ENCODE data around the gene CPNE4.

CPNE4 gene

DNA sequence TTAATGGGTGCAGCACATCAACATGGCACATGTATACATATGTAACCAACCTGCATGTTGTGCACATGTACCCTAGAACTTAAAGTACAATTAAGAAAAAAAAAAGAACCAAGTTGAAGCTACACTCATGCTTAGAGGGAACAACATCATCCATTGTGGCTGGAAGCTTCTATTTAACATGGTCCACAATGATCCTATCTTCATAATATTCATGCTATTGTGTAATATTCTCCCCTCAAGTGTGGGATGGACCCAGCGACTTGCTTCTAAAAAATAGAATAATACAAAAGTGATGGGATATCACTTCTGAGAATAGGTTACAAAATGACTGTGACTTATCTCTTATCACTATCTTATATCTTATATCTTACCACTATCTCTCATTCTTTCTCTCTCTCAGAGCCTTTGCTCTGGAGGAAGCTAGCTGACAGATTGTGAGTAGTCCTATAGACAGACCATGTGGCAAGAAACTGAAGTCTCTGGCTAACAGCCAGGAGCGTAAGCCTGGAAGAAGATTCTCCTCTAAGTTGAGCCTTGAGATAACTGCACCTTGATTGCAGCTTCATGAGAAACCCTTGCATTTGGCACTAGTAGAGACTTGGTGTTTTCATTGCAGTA lies 333.6 kb downstream of the CPNE4 start:
- DNase-seq = no peak
- in situ Hi-C loops (cut with HindIII; ENCODE audit: low pct_ligation_motif_present, low pct_unique_long_range_greater_than_20kb, low sequenced_read_pairs) = no loop called here

DNA sequence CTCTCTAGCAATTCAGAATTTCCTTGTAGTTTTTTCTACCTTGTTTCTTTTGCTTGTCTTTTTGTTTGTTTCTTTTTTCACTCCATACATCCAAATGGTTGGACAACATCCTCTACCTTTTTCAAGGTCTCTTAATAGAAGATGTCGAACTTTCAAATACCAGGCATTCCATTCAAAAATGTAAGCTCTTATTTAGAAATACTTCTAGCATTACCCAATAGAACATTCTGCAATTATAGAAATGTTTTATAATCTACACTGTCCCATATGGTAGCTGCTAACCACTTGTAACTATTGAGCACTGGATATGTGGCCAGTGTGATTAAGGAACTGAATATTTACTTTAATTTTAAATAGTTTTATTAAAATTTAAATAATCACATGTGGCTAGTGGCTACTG lies 335.8 kb downstream of the CPNE4 start:
- DNase-seq = no peak
- in situ Hi-C loops (cut with HindIII; ENCODE audit: low pct_ligation_motif_present, low pct_unique_long_range_greater_than_20kb, low sequenced_read_pairs) = no loop called here

DNA sequence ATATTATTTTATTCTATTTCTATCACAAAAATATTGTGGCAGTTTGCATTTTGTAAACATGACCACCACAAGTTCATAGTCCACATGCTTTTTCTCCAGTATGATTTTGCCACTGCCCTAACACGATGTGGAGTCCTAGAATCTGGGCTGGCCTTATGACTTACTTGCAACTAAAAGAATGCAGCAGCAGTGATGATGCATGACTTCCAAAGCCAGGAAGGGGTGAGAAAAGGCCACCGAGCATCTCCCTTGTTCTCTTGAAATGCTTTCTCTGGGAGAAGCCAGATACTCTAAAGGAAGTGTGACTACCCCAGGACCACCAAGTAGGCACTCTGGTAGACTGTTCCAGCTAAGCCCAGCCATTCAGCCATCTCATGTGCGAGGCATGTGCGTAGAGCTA lies 340.4 kb downstream of the CPNE4 start:
- in situ Hi-C loops (cut with HindIII; ENCODE audit: low pct_ligation_motif_present, low pct_unique_long_range_greater_than_20kb, low sequenced_read_pairs) = no loop called here
- no peak for DNase-seq

- in situ Hi-C loops (cut with HindIII; ENCODE audit: low pct_ligation_motif_present, low pct_unique_long_range_greater_than_20kb, low sequenced_read_pairs) = no loop called here
Measured at GRCh38 chr3:131692356-131692755, 342.5 kb downstream of the CPNE4 start.

DNA sequence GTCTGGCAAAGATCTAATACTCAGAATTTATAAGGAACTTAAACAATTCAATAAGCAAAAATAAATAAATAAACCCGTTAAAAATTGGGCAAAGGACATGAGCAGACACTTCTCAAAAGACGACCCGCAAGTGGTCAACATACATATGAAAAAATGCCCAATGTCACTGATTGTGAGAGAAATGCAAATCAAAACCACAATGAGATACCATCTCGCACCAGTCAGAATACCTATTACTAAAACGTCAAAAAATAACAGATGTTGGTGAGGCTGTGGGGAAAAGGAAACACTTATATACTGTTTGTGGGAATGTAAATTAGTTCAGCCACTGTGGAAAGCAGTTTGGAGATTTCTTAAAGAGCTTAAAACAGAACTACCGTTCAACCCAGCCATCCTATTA lies 344.0 kb downstream of the CPNE4 start:
- in situ Hi-C loops (cut with HindIII; ENCODE audit: low pct_ligation_motif_present, low pct_unique_long_range_greater_than_20kb, low sequenced_read_pairs) = no loop called here
- DNase-seq = no peak

More at GRCh38 chr3:131692356-131692755, 342.5 kb downstream of the CPNE4 start:
- no peak for DNase-seq

- in situ Hi-C loops (cut with HindIII; ENCODE audit: low pct_ligation_motif_present, low pct_unique_long_range_greater_than_20kb, low sequenced_read_pairs) = no loop called here
- DNase-seq = no peak
Measured at GRCh38 chr3:131688370-131688769, 346.4 kb downstream of the CPNE4 start.

GRCh38 chr3:131669600-131669999 lies 365.2 kb downstream of the CPNE4 start:
- in situ Hi-C loops (cut with HindIII; ENCODE audit: low pct_ligation_motif_present, low pct_unique_long_range_greater_than_20kb, low sequenced_read_pairs) = no loop called here
- DNase-seq = no peak

- in situ Hi-C loops (cut with HindIII; ENCODE audit: low pct_ligation_motif_present, low pct_unique_long_range_greater_than_20kb, low sequenced_read_pairs) = no loop called here
- no peak for DNase-seq
Measured at GRCh38 chr3:131658771-131659170, 376.0 kb downstream of the CPNE4 start.

GRCh38 chr3:131658115-131658514 lies 376.7 kb downstream of the CPNE4 start:
- DNase-seq = no peak

DNA sequence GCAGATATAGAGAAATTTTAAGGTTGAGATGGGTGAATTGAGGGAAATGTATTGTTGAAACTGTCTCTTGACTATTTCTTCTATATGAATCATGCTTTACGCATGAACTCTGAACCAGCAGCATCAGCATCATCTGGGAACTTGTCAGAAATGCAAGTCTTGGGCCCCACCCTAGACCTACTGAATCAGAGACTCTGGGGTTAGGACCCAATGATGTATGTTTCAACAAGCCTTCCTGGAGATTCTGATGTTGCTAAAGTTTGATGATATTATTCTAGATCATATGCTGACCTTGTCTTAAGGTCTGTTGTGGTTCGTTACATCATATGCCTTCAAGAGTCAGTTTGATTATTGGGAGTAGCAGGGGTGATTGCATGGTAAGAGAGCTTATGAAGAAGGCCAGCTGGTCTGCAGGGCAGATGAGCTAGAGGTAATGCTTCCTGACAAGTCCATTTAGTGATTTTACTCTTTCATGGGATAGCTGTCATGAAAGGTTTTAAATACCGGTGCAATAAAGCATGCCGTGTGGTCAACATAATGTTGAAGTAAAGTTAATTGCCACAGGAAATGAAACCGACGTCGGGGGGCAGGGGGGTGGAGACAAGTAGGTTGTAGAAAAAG lies 379.6 kb downstream of the CPNE4 start:
- in situ Hi-C loops (cut with HindIII; ENCODE audit: low pct_ligation_motif_present, low pct_unique_long_range_greater_than_20kb, low sequenced_read_pairs) = no loop called here
- no peak for DNase-seq

More at GRCh38 chr3:131658115-131658514, 376.7 kb downstream of the CPNE4 start:
- in situ Hi-C loops (cut with HindIII; ENCODE audit: low pct_ligation_motif_present, low pct_unique_long_range_greater_than_20kb, low sequenced_read_pairs) = no loop called here

GRCh38 chr3:131645638-131646037 lies 389.2 kb downstream of the CPNE4 start:
- in situ Hi-C loops (cut with HindIII; ENCODE audit: low pct_ligation_motif_present, low pct_unique_long_range_greater_than_20kb, low sequenced_read_pairs) = no loop called here
- DNase-seq = no peak

DNA sequence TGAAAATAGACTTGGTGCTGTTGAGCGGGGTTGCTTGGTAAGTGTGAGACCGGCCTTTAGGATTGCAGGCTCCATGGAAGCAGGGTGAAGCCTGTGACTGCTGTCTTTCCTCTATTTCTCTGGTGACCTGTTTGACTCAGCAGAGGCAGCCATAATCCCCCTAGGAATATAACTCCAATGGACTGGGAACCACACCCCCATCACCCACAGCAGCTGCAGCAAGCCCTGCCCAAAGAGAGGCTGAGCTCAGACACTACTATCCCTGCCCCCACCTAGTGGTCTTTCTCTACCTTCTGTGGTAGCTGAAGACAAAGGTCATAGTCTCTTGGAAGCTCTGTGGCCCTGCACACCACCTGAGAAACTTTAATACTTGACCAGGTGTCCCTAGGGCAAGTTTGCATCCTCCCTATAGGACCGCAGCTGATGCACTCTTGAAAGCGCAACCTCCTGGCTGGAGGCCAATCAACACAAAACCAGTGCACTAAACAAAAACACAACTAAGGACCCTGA lies 398.5 kb downstream of the CPNE4 start:
- DNase-seq = no peak
- in situ Hi-C loops (cut with HindIII; ENCODE audit: low pct_ligation_motif_present, low pct_unique_long_range_greater_than_20kb, low sequenced_read_pairs) = no loop called here

GRCh38 chr3:131630807-131631206 lies 404.0 kb downstream of the CPNE4 start:
- no peak for DNase-seq

GRCh38 chr3:131630097-131630496 lies 404.7 kb downstream of the CPNE4 start:
- in situ Hi-C loops (cut with HindIII; ENCODE audit: low pct_ligation_motif_present, low pct_unique_long_range_greater_than_20kb, low sequenced_read_pairs) = no loop called here
- no peak for DNase-seq

More at GRCh38 chr3:131630807-131631206, 404.0 kb downstream of the CPNE4 start:
- in situ Hi-C loops (cut with HindIII; ENCODE audit: low pct_ligation_motif_present, low pct_unique_long_range_greater_than_20kb, low sequenced_read_pairs) = no loop called here

GRCh38 chr3:131623431-131623830 lies 411.4 kb downstream of the CPNE4 start:
- in situ Hi-C loops (cut with HindIII; ENCODE audit: low pct_ligation_motif_present, low pct_unique_long_range_greater_than_20kb, low sequenced_read_pairs) = no loop called here
- DNase-seq = no peak

GRCh38 chr3:131622726-131623125 lies 412.1 kb downstream of the CPNE4 start:
- in situ Hi-C loops (cut with HindIII; ENCODE audit: low pct_ligation_motif_present, low pct_unique_long_range_greater_than_20kb, low sequenced_read_pairs) = no loop called here
- DNase-seq = no peak

DNA sequence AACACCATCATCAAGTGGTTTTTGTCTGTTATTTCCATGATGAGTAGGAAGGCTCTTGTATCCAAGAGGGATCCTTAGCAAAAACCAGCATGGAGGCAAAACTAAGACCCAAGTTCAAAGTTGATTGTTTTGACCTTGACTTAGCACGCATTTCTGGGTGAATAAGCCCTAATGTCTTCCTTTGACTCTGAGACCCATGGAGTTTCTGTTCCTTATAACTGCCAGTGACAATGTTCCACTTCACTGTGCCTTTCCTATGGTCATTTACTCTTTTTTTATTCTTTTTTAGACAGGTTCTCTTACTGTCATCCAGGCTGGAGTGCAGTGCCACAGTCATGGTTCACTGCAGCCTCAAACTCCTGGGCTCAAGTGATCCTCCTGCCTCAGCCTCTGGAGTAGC lies 413.8 kb downstream of the CPNE4 start:
- no peak for DNase-seq
- in situ Hi-C loops (cut with HindIII; ENCODE audit: low pct_ligation_motif_present, low pct_unique_long_range_greater_than_20kb, low sequenced_read_pairs) = no loop called here

- DNase-seq = no peak
- in situ Hi-C loops (cut with HindIII; ENCODE audit: low pct_ligation_motif_present, low pct_unique_long_range_greater_than_20kb, low sequenced_read_pairs) = no loop called here
Measured at GRCh38 chr3:131619821-131620220, 415.0 kb downstream of the CPNE4 start.

GRCh38 chr3:131616719-131617118 lies 418.1 kb downstream of the CPNE4 start:
- no peak for DNase-seq
- in situ Hi-C loops (cut with HindIII; ENCODE audit: low pct_ligation_motif_present, low pct_unique_long_range_greater_than_20kb, low sequenced_read_pairs) = no loop called here

- in situ Hi-C loops (cut with HindIII; ENCODE audit: low pct_ligation_motif_present, low pct_unique_long_range_greater_than_20kb, low sequenced_read_pairs) = no loop called here
- no peak for DNase-seq
Measured at GRCh38 chr3:131612745-131613144, 422.1 kb downstream of the CPNE4 start.
